Left lung (tissue), 10 donors: ENCODE results near the gene ADAM15. TPM values are rescaled to one million over a fixed set of nuclear protein-coding genes. Genes with fewer than 3 reads are reported as not detected.

Source experiments
- ATAC-seq: fragments of 200-7000 bp; cut with Tn5 transposase; one replicate; pipeline ENCODE4 v1.9.1; 2020; ENCODE audit warnings: moderate library complexity
- DNase-seq, 4 donors: peaks; one replicate each; pipeline ENCODE4 v3.0.0-alpha.2; 2013 to 2020
- H3K27ac ChIP-seq, 2 donors: fragments of 200-600 bp; sonication (generic) in 1 of 2; one replicate each; pipeline versions ENCODE4 v1.5.0 to v1.8.0; 2020 to 2021
- H3K27me3 ChIP-seq, 2 donors: fragments of 200-600 bp; sonication (generic) in 1 of 2; one replicate each; pipeline versions ENCODE4 v1.5.0 to v1.8.0; 2020 to 2021
- H3K36me3 ChIP-seq, 2 donors: fragments of 200-600 bp; sonication (generic) in 1 of 2; one replicate each; pipeline versions ENCODE4 v1.5.0 to v1.8.0; 2020 to 2021
- H3K4me1 ChIP-seq, 2 donors: fragments of 200-600 bp; one replicate each; pipeline ENCODE4 v1.8.0; 2021
- H3K4me3 ChIP-seq, 2 donors: fragments of 200-600 bp; sonication (generic) in 1 of 2; one replicate each; pipeline versions ENCODE4 v1.5.0 to v1.8.0; 2020 to 2021; ENCODE audit warnings: mild to moderate bottlenecking in 1 of 2
- H3K9me3 ChIP-seq, 2 donors: fragments of 200-600 bp; sonication (generic) in 1 of 2; one replicate each; pipeline versions ENCODE4 v1.5.0 to v1.8.0; 2020 to 2021
- CTCF ChIP-seq, 2 donors: fragments of 200-600 bp; sonication (generic) in 1 of 2; IDR thresholded peaks; one replicate each; pipeline versions ENCODE4 v1.5.0 to v1.8.0; 2021; ENCODE audit warnings: antibody characterized with exemption in 2 of 2
- intact Hi-C, 2 donors: fragments of 100-400 bp; cut with DNase I; formaldehyde crosslinking; loops; one replicate each; pipeline versions ENCODE4 v1.11.2 to v1.14.2; 2022
- polyA plus RNA-seq, 6 donors: library from polyadenylated mRNA; unstranded; fragments of 120-200 nt; gene quantifications; one replicate each; pipeline ENCODE4 v1.2.1, GENCODE V29; 2013; ENCODE audit not compliant: insufficient read length in 6 of 6
- total RNA-seq, 2 donors: library from RNA; stranded (reverse); fragmentation: NEBNext Ultra II Directional; extraction: Animal tissue kit (Norgen Biotek cat#: 25700); gene quantifications; one replicate each; pipeline ENCODE4 v1.2.1, GENCODE V29; 2021
- donor health status: DM: no; HTN: yes; CAD: no.
- donor health status: DM: no; HTN: no; CAD: no.

The ADAM15 gene
- total and polyA plus RNA-seq, 8 donors = 54.4 to 172 (median 78.2) TPM

- Histone ChIP-seq H3K4me3 (no peak overlapping the region), H3K27ac (no peak overlapping the region), H3K4me1 (peaks cover 0 to 28% of the 10 kb centered on the region in 2 donors), H3K9me3 (no peaks in the 10 kb centered on the region), H3K27me3 (no peaks in the 10 kb centered on the region), H3K36me3 (no peaks in the 10 kb centered on the region)
- ATAC-seq (no peak), DNase-seq (peak in 1 of 4 donors; percentile 62)
- TF ChIP-seq CTCF (IDR thresholded peaks at IDR 0.05) = no peak
- intact Hi-C loops = no loop called here
Observed at GRCh38 chr1:155034318-155035208, 16.6 kb upstream of the ADAM15 start.

- ATAC-seq = no peak
- no peak for TF ChIP-seq CTCF (IDR thresholded peaks at IDR 0.05)
- no peaks in the 10 kb centered on the region for H3K27me3 ChIP-seq
- H3K4me1 ChIP-seq = peaks cover 0 to 28% of the 10 kb centered on the region in 2 donors
- DNase-seq = no peak
- H3K27ac ChIP-seq = no peak overlapping the region
- no peaks in the 10 kb centered on the region for H3K9me3 ChIP-seq
- no peaks in the 10 kb centered on the region for H3K36me3 ChIP-seq
- intact Hi-C loops = no loop called here
- H3K4me3 ChIP-seq = no peak overlapping the region
Observed at GRCh38 chr1:155035936-155036335, 15.2 kb upstream of the ADAM15 start.

- Histone ChIP-seq H3K27ac (no peak overlapping the region), H3K27me3 (no peaks in the 10 kb centered on the region), H3K4me3 (no peak overlapping the region), H3K36me3 (no peaks in the 10 kb centered on the region), H3K4me1 (peaks cover 0 to 28% of the 10 kb centered on the region in 2 donors), H3K9me3 (no peaks in the 10 kb centered on the region)
- DNase-seq (no peak), ATAC-seq (peak; percentile 35)
- no peak for TF ChIP-seq CTCF (IDR thresholded peaks at IDR 0.05)
- intact Hi-C loops = no loop called here
Observed at GRCh38 chr1:155037043-155037442, 14.1 kb upstream of the ADAM15 start.

- no peaks in the 10 kb centered on the region for H3K36me3 ChIP-seq
- no peak for ATAC-seq
- H3K4me3 ChIP-seq = no peak overlapping the region
- peaks cover 0 to 28% of the 10 kb centered on the region in 2 donors for H3K4me1 ChIP-seq
- no peak for TF ChIP-seq CTCF (IDR thresholded peaks at IDR 0.05)
- no peak overlapping the region for H3K27ac ChIP-seq
- DNase-seq = no peak
- H3K27me3 ChIP-seq = no peaks in the 10 kb centered on the region
- no peaks in the 10 kb centered on the region for H3K9me3 ChIP-seq
- intact Hi-C loops = no loop called here
Observed at GRCh38 chr1:155037851-155038441, 13.2 kb upstream of the ADAM15 start.

GRCh38 chr1:155038602-155039307 is 12.4 kb upstream of the ADAM15 start:
- TF ChIP-seq CTCF (IDR thresholded peaks at IDR 0.05) = no peak
- Histone ChIP-seq H3K36me3 (no peaks in the 10 kb centered on the region), H3K27me3 (no peaks in the 10 kb centered on the region), H3K27ac (peak overlapping the region in 1 of 2 donors; percentile 19), H3K4me1 (peaks cover 0 to 28% of the 10 kb centered on the region in 2 donors), H3K9me3 (no peaks in the 10 kb centered on the region), H3K4me3 (no peak overlapping the region)
- peak; percentile 89 for ATAC-seq
- intact Hi-C loops = no loop called here
- peak in 1 of 4 donors; percentile 54 for DNase-seq
